Stimulated activated CD4-positive, alpha-beta T cell treated with anti-CD3 and anti-CD28 coated beads, Interleukin-12 subunit alpha, Interleukin-12 subunit beta, amount 100 ng/mL, for 48 hours (primary cell): ENCODE data around the gene USP44.

Experiments used
- DNase-seq, 3 donors: peaks; one replicate each; pipeline ENCODE4 v3.0.0-alpha.2; 2020; ENCODE audit warnings: low read depth in 2 of 3, low spot score in 1 of 3

The USP44 gene

DNA sequence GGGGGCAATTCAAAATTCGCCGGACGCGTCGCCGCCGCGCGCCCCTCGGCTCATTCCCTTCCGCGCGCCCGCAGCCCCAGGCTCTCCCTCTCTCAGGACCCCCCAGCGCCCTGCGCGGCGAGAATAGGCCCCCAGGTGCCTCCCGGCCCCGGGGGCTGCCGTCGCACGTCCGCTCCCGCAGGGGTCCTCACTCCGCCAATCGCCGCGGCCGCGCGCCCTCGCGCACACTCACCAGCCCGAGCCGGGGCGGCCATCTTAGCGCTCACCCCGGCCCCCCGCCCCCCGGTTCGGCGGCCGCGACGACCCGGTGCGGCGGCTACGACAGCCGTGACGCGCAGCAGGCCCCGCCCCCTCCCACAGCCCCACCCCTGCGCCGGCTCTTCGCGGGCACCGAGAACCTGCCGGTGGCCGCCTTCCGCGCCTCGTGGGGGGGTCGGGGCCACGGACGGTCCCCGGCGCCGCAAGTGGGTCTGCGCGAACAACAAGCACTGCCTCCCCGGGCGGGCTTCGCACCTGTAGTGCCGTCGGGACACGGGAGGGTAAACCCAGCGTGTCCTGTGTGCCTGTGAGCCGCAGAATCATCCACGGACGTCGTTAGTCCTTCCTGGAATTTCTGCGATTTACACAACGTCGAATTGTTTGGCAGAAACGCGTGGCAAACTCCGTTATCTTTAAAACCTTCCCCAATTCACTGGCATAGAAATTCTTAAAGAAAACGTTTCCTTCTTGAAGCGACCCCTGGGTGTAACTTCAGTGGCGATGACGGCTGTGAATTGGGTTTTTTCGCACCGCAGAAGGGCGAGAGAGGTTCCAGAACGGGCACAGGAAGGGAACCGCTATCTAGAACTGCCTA, 2.5 kb downstream of the USP44 start:
- peak; percentile 25 to 62 (median 29) for DNase-seq

DNA sequence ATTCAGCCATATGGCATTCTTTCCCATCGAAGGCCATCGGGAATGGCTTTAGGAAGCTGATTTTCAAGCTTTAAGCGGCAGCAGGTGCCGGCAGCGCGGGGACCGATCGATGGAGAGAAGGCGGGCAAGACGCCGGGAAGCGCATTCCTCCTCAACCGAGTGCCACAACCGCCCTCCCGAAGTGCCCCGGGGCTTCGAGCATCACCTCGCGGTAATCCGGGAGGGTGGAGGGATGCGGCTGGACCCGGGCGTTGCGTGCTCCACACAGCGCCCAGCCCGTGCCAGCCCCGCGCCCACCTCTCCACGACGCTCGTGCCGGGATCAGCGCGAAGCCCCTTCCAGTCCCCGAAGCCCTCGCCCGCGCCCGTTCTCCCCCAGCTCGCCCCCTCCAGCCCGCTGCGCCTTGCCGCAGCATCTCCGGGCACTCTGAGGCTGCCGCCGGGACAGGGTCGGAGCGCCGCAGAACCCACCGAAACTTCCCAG, 3.2 kb downstream of the USP44 start:
- peak in 2 of 3 donors; percentile 2 to 25 for DNase-seq

DNA sequence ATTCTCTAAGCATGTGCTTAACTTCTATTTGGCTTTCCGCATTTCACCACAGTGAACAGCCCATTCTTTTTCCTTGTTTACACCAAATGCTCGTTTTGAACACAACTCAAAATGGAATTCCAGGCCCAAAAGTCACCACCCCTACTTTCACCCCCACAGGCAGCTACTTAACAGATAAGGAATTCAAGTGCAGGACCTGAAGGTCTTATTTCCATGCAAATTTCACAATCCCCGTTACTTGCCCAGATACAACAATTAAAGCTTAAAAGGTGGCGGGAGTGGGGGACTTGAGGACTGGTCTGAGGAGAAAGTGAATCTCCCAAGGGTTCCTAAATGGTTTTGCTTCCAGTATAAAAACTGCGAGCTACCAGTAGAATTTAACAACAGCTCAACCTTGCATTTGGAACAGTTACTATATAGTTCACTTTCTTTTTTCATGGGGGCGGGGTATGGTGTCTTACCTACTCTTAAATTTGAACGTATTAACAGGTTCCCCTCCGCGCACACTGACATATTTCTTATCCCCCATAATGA, 3.7 kb downstream of the USP44 start:
- peak in 1 of 3 donors; percentile 14 for DNase-seq

DNA sequence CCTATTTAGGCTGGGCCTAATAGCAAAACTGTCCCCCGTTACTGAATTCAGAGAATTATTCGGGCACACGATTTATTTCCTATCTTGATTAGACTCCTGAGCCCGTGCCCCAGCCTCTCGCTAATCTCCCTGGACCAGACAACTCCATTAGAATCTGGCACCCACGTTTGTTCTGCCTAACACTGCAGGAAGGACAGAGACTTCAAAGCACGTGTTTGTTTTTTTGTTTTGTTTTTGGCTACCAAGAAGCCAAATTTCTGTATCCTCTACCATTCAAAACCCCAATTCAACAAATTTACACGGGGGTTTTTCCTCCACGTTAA, 4.8 kb downstream of the USP44 start:
- DNase-seq, result no peak

DNA sequence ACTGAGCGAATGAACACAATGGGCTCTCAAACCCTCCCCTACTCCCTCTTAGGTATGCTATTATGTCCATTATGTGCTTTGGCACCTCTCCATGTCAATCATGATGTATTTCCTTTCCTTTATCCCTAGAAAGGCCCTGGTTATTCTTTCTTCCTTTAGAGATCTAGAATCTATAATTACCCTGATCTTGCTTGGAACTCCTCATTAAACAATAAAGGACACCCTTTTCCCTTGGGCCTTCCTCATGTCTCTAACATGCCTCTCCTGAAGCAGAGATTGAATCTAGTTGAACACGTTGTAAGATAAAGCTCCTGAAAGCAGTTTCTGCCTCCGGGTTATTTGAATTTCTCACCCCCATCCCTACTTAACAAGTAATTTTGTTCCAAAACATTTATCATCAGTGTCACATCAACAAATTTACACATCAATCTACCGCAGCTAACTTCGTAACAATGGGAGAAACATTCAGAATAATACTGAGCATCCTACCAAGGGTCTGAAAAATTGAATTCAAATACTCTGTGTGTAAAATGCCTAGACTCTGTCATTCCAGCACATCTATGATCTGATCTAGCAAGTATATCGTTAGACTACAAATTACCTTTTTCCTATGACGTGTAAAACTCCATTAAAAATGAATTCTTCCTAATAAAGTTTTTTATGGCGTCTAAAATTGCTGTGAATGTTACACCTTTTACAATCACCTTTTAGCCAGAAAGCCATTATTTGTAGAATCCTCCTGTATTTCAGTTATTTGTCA, 5.4 kb downstream of the USP44 start:
- DNase-seq, result no peak

DNA sequence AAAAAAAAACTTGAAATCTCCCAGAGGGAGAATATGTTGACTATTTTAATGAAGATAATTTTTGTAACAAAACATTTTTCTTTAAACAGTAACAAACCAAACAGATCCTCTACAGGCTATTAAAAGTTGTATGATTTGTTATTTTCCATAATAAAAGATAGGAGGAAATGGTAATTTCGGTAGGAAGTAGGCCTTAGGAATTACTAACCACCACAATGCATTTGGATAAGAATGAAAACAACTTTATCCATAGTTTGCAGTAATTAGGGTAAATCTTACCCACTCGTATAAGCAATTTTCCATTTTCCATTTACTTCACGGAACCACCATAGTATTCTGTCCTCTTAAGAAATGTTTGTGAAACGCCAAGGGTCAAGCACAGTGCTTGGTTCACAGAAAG, 6.0 kb downstream of the USP44 start:
- no peak for DNase-seq

DNA sequence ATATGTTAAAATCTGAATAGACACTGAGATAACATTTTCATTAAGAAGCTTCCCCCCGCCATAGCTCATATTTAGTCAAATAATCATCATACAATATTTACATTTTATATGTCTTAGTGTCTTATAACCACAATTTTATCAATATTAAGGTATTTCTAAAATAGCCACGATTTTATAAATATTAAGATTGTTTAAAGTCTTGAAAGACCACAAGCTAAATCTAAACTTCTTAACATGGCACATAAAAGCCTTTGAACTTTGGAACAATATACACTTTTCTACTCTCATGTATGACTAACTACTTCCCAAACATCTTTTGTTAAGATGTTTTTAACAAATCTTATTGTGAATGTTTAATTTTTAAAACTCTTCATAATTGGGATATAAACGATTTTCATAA, 6.5 kb downstream of the USP44 start:
- DNase-seq, result no peak

DNA sequence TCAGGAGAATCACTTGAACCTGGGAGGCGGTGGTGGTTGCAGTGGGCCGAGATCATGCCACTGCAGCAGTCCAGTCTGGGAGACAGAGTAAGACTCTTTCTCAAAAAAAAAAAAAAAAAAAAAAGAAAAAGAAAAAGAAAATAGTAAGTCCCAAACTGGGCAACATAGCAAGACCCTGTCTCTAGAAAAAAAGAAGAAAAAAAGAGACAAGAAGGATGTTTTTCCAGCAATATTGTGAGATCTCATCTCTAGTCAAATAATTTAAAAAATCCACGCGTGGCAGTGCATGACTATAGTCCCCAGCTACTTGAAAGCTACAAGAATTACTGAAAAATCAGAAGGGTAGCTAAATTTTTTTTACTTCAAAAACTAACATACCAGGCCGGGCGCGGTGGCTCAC, 8.0 kb downstream of the USP44 start:
- no peak for DNase-seq

DNA sequence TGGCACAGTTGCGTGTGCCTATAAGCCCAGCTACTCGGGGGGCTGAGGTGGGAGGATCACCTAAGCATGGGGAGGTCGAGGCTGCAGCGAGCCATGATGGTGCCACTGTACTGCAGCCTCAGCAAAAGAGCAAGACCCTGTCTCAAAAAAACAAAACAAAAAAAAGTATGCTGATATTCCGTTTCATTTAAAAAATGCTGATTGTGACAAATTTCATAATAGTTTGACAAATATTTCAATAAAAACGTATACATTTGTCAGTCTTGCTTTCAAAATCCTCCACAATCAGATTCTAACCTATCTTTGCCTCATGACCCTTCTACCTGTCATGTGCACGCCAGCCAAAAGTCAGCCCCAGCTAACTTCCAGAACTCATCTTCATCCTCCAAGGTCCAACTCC, 9.8 kb downstream of the USP44 start:
- no peak for DNase-seq

DNA sequence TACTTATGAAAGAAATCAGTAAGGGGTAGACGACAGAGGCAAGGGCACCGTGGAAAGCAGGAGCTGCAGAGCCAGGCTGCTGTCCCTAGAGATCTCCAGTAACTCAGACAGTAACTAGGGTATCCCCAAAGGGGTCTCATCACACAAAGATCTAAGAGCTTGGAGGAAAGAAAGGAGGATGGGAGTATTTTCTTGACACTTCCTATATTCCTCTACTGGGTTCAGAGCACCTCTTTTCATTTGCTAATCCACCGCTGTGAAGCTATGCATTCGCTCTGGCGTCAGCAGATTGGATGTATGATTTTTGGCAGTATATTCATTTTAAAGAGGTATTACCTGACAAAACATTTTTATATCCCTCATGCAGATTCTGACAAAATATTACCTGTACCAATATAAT, 12.6 kb downstream of the USP44 start:
- no peak for DNase-seq

DNA sequence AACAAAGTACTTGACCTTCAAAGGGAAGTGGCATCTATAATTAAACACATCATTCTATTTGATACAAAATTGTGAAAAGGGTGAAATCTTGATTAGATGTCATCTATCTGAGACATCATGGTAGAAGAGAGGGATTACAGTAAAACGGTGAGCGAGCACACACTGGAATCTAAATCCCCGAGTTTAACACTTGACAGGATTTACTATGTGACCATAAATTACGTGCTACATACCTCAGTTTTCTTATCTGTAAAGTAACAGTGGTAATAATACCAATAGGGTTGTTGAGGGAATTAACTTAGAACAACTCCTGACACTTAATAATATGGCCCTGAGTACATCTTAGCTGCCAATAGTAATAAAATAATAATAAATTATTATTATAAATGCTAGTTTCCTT, 13.3 kb downstream of the USP44 start:
- no peak for DNase-seq

DNA sequence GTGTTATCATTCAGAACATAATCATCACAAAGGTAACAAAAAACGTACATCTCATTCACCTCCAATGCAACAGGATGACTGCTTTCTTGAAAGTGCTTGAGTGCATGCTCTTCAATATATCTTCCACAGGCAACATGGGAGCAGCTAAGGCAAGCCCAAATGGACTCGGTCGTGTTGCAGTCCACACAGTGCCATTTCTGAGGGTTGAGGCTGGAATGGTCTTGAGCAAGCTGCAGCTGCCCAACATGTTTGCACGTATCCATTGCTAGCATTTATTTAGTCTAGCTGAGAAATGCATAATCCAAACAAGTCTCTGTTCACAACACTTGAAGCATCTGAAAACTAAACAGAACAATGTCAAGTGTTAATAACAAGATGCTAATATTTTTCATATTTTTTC, 17.3 kb downstream of the USP44 start:
- DNase-seq, result no peak

DNA sequence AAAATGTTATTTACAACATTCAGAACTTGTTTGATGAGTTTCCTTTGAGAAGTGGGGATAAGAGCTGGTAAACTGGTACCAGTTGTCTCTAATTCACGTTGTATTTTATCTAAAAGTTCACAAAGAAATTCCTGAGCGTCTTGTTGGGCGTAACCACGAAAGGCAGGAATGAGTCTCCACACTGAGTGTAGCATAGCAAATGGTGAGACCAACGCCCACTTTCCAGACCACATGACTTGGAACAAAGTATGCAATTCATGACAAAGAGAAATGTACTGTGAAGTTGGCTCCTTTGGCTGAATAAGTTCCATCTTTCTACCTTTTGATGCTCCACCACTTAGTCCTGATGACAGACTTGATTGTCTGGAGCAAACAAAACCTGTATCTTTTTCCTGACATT, 18.4 kb downstream of the USP44 start:
- DNase-seq, result peak in 1 of 3 donors; percentile 24

DNA sequence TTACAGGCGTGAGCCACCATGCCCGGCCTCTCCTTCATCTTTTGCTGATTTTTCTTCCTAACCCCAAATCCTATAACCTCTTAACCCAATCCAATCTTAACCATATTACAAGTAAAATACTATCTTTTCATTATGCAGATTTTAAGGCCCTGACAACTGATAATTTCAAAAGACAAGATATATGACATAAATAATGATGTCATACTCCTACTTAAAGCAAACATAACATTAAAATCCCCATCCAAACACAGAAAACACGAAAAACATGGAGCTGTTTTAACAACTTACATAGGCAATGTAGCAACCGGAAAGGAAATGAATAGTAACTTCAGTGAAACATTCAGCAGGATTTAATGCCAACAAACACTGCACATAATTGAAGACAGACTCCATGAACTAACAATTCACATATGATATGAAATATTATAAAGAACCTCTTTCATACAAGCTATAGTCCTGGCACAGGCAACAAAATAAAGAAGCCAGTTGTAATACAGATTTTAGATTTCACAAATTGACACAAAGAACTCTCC, 21.5 kb downstream of the USP44 start:
- no peak for DNase-seq

DNA sequence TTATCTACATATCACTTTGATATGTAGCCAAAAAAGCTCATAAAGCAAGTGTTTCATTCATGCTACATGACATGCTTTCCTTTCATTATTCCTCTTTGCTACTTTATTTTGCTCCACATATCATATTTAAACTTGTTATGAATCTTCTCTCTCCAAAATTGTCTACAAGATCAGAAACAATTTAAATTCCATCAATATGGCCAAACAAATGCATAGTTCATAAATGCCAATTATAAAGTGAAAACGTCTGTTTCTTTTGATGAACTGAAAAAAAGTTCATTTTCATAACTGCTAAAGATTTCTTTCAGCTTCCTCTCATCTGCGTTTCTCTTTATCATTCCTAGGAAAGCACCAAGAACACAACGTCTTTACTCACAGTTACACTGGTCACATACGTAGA, 22.8 kb downstream of the USP44 start:
- no peak for DNase-seq

DNA sequence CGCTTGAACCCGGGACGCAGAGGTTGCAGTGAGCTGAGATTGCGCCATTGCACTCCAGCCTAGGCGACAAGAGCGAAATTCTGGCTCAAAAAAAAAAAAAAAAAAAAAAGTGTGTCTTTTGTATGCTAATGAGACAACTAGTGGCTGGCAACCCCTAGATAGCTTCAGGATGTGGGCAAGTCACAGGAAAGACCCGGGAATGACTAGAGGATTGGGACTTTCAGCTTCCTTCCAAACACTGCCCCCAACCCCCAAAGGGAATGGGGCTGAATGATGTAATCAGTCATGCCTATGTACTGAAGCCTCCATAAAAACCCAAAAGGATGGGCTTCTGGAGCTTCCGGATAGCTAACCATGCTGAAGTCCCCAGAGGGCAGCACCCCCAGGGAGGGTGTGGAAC, 28.6 kb downstream of the USP44 start:
- no peak for DNase-seq

DNA sequence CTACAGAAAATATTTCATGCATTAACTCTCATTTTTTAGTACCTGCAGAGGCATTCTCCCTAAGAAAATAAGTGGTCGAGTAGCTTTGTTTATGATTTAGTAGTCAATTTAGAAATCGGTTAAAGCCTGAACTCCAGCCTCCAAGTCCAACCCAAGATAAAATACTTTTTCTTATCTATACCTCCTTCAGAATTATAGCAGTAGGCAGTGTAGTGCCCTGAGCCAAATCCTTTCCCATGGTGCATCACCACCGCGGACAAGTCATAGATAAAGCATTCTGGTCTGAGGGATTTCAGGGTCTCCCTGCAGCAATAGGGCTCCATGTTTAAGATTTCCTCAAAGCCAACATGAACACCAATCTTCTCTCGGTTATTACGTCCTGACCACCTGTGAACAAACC, 30.5 kb downstream of the USP44 start:
- no peak for DNase-seq

DNA sequence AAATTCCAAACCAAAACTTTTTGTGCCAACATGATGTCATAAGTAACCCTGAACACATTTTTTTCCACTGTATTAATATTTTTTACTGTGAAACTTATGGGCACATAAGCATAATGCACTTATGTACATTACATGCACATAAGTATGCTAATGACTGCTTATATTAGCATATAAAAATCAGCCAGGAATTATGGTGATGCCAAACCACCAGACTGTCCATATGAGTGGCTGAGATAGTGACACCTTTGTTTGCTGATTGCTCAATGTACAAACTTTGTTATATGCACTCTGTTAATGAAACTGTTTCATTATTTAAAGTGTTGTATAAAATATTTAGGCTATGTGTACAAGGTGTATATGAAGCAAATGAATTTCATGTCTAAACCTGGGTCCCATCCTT, 32.3 kb downstream of the USP44 start:
- no peak for DNase-seq

DNA sequence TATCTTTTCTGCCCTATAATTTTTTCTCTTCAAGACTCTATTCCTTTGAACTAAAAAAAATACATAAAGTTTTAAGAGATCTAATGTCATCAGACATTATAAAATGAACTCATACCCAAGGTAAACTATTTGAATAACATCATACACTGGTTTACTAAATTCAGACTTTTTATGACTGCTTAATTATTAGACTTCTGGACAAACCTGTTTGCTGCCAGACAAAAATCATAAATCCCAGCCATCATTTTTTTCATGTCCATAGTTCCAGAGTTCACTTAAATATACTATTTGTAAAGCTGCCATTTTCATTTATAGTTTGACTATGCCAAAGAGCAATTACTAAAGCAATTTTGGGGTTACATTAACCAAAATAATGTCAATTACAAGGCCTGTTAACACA, 34.0 kb downstream of the USP44 start:
- no peak for DNase-seq

DNA sequence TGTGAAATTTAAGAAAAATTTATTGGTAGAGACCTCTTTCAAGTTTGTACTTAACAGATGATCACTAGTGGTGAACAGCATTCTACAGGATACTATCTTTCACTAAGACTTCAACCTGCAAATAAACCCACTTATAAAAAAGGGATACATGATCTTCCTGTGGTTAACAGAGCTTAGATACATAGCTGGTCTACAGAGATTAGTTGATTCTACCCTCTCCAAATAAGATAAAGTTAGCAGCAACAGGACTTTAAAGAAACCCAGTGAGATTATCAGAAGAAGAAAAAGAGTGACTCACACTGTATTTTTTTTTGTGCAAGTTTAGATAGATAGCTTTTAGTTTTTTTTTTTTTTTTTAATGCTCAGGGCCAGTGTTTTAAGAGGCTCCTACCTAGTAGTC, 34.5 kb downstream of the USP44 start:
- DNase-seq, result no peak

DNA sequence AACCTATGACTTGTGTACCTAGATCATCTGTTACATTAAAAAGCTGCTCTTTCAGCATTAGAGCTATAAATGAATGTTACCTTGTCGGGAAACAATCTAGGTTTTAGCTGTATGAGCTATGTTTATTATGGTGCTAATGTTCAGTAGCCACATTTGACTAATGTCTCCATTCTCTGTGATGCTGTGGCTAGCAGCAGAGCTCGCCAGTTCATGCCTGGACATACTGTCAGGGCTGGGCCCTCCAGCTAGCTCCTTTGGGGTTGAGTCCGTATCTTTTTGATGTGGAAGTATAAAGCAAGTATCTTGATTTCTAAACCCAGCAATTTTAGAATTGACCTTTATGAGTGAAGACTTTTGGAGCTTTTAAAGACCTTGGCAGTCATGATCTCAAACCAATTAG, 36.1 kb downstream of the USP44 start:
- no peak for DNase-seq

DNA sequence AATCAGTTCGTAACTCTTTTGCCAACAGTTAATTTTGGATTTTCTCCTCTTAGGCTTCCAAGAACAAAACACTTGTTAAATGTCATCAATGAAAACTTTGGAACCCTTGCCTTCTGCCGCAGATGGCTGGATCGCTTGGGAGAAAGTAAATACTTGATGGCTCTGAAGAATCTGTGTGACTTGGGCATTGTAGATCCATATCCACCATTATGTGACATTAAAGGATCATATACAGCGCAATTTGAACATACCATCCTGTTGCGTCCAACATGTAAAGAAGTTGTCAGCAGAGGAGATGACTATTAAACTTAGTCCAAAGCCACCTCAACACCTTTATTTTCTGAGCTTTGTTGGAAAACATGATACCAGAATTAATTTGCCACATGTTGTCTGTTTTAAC, 37.7 kb downstream of the USP44 start:
- no peak for DNase-seq
